HG02840 (cell line): ENCODE results near the gene CLEC19A.

Source experiments
- ATAC-seq: cut with Tn5 transposase; IDR thresholded peaks from one replicate; pipeline ENCODE4 v1.9.1; 2021; ENCODE audit warnings: mild to moderate bottlenecking, moderate library complexity, moderate number of reproducible peaks; ENCODE audit not compliant: unreplicated experiment, low FRiP score

Gene CLEC19A

GRCh38 chr16:19285431-19285830 is at the start of gene CLEC19A:
Gene CLEC19A, plus strand, starts transcription at chr16:19285731. Its CDS starts 121 bp downstream, at chr16:19285852.
- ATAC-seq, result no peak

GRCh38 chr16:19235886-19236285 is 49.6 kb upstream of the CLEC19A start:
- no peak for ATAC-seq

DNA sequence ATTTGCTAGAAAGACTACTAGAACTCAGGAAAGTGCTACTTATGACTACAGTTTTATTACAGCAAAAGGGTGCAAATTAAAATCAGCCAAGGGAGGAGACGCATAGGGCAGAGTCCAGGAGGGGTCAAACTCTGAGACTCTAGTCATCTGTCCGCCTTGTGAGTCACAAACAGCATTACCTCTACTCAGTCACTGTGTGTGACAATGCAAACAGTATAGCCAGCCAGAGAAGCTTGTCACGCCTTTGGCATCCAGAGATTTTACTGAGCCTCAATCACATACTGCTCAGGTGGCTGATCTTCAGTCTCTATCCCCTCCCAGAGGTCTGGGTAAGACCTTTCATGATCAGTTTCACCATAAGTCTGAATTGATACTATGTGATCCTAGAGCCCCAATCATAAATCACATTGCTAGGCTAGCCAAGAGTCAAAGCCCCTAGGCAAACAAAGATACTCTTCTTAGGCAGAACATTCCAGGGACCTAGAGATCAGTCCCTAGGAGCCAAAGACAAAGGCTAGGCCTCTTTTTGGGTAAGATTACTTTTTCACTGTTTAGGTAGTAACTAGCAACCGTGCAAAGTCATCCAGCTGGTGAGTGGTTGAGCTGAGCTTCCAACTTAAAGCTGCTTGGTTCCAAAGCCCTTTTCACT is 48.8 kb upstream of the CLEC19A start:
- no peak for ATAC-seq

GRCh38 chr16:19238406-19238805 is 47.1 kb upstream of the CLEC19A start:
- no peak for ATAC-seq

DNA sequence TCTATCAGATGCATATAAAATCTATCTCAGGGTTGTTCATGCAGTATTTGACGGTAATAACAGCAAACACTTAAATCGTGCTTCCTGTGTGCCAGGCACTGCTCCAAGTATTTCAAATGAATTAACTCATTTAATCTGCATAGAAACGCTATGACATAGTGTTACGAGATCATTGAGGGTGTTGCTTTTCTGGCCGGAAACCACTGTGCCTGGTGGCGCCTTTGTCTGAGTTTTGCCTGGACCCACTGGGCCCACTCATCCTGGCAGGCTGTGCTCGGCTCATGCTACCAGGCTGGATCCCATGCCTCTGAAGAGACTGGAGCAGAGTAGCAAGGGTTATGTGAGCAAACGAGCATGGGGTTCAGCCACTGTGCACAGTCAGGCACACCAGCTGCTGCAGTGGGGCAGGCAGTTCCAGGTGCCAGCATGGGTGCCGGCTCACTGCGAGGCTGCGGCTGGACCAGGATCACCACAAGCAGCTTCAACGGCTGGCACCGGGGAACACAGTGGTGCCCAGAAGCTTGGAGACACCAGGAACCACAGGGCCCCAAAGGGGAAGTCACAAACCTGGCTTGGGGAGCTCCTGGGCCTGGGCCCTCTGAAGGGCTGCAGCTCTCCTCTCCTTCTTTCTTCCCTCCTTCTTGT is 45.9 kb upstream of the CLEC19A start:
- no peak for ATAC-seq

DNA sequence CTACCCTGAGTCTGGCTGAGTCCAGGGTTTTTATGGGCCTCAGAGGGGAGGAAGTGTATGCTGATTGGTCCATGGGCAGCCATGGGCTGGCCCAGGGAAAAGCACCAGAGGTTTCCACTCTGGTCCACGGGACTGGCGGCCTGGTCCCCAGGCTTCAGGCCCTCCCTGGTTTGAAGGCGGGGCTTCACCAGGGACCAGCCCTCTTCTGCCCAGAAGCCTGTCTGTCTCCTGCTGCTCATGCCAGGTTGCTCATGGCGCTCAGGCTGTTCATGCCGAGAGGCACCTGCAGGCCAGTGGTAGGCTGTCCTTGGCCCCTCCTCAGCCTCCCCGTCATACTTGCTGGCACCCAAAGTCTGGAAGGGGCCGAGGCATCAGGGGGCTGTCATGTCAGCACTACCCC is 45.0 kb upstream of the CLEC19A start:
- no peak for ATAC-seq

GRCh38 chr16:19241512-19241911 is 44.0 kb upstream of the CLEC19A start:
- ATAC-seq, result no peak

DNA sequence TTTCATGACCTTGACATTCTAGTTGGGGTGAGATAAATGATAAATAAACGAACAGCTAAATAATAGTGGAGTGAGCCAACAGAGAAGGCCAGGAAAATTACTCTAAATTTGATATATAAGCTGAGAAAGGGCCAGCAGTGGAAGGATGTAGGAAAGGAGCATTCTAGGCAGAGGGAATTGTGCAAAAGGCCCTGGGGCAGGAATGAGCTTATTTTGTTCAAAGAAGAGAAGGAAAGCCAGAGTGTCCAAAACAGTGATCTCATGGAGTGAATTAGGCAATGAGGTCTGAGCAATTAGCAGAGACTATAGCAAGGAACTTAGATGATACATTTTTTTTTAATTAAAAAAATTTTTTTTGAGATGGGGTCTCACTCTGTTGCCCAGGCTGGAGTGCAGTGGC is 43.3 kb upstream of the CLEC19A start:
- no peak for ATAC-seq

DNA sequence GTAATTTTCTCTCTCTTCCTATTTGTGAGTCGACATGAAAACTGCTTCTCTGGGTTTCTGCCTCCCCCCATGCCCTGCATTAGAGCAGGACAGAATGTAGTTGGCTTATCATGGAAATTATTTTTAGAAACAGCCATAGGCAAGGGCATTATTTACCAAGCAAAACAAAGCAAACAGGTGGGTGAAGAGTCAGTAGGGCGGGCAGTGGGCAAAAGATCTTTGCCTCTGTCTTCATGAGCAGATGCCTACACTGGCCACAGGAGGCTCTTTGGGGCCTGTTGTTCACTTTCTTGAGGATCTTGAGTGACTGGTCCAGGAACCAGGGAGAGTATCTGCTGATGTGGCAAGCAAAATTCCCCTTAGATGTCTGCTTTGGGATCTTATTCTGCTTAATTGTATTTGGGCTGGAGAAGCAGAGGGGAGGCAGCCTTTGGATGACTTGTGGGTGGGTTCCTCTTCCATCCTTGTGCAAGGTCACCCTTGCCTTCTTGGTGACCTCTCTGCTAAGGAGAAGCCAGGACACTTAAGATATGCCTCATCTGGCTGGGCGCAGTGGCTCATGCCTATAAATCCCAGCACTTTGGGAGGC is 42.5 kb upstream of the CLEC19A start:
- ATAC-seq, result no peak

GRCh38 chr16:19245326-19245925 is 40.1 kb upstream of the CLEC19A start:
- no peak for ATAC-seq

DNA sequence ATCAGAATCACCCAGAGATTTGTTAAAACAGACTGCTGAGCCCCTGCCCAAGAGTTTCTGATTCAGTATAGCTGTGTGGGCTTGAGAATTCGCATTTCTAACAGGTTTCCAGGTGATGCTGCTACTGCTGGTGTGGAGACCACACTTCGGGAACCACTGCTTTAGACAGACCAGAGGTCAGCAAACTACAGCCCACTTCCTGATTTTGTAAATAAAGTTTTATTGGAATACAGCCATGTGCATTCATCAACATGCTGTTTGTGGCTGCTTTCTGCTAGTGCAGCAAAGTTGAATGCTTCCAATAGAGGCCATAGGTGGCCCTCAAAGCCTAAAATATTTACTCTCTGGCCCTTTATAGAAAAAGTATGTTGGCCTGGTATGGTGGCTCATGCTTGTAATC is 32.6 kb upstream of the CLEC19A start:
- ATAC-seq, result no peak

- ATAC-seq, result no peak
Measured at GRCh38 chr16:19254611-19255010, 30.9 kb upstream of the CLEC19A start.

DNA sequence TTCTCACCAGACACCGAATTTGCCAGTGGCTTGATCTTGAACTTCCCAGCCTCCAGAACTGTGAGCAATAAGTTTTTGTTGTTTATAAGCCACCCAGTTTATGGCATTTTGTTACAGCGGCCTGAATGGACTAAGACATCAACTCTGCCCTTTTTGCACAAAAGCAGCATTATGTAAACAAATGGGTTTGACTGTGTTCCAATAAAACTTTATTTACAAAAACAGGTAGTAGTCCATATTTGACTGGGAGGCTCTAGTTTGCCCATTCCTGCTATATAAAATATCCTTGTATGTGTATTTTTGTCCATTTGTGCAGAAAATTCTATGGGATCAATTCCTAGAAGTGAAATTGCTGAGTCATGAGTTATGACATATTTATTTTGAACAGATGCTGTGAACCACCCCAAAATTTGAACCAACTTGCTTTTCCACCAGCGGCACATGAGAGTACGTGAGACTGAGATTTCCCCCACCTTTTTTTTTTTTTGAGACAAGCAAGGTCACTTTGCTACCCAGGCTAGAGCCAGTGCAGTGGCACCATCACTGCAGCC is 21.3 kb upstream of the CLEC19A start:
- ATAC-seq, result no peak

GRCh38 chr16:19265380-19265930 is 20.1 kb upstream of the CLEC19A start:
- ATAC-seq, result no peak

DNA sequence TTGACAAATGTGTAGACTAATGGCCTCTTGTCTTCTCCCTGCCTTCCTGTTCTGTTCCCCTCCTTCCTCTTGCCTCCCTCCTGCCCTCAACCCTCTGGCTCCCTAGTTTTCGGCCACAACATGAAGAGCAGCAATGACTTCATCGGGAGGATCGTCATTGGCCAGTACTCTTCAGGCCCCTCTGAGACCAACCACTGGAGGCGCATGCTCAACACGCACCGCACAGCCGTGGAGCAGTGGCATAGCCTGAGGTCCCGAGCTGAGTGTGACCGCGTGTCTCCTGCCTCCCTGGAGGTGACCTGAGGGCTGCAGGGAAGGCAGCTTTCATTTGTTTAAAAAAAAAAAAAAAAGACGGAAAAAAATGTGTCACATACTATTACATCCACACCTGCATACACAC is 18.8 kb upstream of the CLEC19A start:
- no peak for ATAC-seq

DNA sequence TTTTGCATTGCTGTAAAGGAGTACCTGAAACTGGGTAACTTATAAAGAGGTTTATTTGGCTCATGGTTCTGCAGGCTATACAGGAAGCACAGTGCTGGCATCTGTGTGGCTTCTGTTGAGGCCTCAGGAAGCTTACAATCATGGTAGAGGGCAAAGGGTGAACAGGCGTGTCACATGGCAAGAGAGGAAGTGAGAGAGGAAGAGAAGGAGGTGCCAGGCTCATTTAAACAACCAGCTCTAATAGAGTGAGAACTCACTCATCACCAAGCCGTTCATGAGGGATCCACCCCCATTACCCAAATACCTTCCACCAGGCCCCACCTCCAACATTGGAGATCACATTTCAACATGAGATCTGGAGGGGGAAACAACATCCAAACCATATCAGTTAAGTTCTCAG is 16.4 kb upstream of the CLEC19A start:
- ATAC-seq, result no peak

GRCh38 chr16:19274165-19274797 is 11.2 kb upstream of the CLEC19A start:
- ATAC-seq, result no peak

DNA sequence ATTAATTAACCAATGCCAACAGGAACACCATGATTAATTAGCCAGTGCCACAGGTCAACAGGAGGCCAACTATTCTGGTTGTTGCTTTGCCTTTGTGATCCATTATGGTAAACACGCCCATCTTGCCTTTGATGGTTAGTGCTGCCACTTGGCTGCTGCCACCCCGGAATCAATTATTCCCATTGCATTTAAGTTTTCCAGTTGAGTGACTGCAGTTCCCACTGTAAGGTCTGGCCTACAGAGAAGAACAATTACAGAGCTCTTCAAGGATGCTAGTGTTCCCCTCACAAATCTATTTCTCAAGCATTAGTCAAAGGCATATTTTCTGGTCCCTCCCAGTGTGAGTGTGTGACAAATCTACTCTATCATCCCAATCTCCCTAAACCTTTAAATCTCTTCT is 7.1 kb upstream of the CLEC19A start:
- no peak for ATAC-seq

GRCh38 chr16:19281246-19281645 is 4.3 kb upstream of the CLEC19A start:
- no peak for ATAC-seq

DNA sequence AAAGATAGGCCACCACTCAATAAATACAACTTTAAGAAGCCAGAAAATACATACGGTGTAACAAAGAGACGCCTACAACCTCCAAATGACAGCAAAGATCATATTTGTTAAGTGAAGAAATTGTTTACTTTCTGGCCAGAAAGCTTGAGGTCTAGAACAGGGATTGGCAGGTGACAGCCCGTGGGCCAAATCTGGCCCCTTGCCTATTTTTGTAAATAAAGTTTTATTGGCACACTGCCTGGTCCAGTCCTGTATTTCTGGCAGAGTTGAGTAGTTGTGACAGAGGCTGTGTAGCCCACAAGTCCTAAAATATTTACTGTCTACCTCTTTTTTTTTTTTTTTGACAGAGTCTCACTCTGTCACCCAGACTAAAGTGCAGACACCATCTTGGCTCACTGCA is 3.4 kb upstream of the CLEC19A start:
- ATAC-seq, result no peak

GRCh38 chr16:19283637-19284036 is 1.9 kb upstream of the CLEC19A start:
- ATAC-seq, result no peak
